Left ventricle myocardium inferior (tissue), 1 donor: ENCODE data around the gene CSDE1. TPM values are rescaled to one million over a fixed set of nuclear protein-coding genes. Genes with fewer than 3 reads are reported as not detected.
A peak's percentile ranks its signal among the peaks of the same experiment; 100 is the strongest.
"Not testable (repeated sequence)": the region's sequence is repeated elsewhere in the genome, so short reads cannot be mapped to it uniquely, and the experiment has no call there.

ENCODE experiments used
- DNase-seq: peaks from one replicate; pipeline ENCODE4 v3.0.0-alpha.2; 2020
- H3K27ac ChIP-seq: fragments of 200-600 bp; replicated peaks from 2 replicates; pipeline ENCODE4 v1.8.0; 2021
- H3K27me3 ChIP-seq: fragments of 200-600 bp; 2 replicates; pipeline ENCODE4 v1.8.0; 2021; ENCODE audit warnings: low read depth
- H3K36me3 ChIP-seq: fragments of 200-600 bp; 2 replicates; pipeline ENCODE4 v1.8.0; 2021
- H3K4me1 ChIP-seq: fragments of 200-600 bp; 2 replicates; pipeline ENCODE4 v1.8.0; 2021
- H3K4me3 ChIP-seq: fragments of 200-600 bp; 2 replicates; pipeline ENCODE4 v1.8.0; 2021; ENCODE audit warnings: mild to moderate bottlenecking, moderate library complexity
- H3K9me3 ChIP-seq: fragments of 200-600 bp; replicated peaks from 2 replicates; pipeline ENCODE4 v1.8.0; 2021
- intact Hi-C: fragments of 100-400 bp; cut with micrococcal nuclease; formaldehyde crosslinking; loops from one replicate; pipeline ENCODE4 v1.11.0; 2022
- long read RNA-seq: library from polyadenylated mRNA; unstranded; transcript quantifications from one replicate; pipeline ENCODE4 v2.0.0, GENCODE V29; 2021
- total RNA-seq: library from RNA; stranded (reverse); fragmentation: NEBNext Ultra II Directional; extraction: Animal tissue kit (Norgen Biotek cat#: 25700); gene quantifications from one replicate; pipeline ENCODE4 v1.2.1, GENCODE V29; 2021
- TF ChIP-seq, protein P1 (sequence below): fragments of 200-600 bp; IDR thresholded peaks from 2 replicates; pipeline ENCODE4 v1.8.0; 2021; ENCODE audit warnings: antibody characterized with exemption, mild to moderate bottlenecking, borderline replicate concordance
- donor health status: DM: no; HTN: yes; CAD: no; lungs with severe emphysema.

Gene CSDE1
- total RNA-seq: 910 TPM
- long read RNA-seq, full-length matches to known transcripts: 865 of 1,103 reads
- long read RNA-seq, partial matches to known transcripts: 114 of 1,103 reads
- long read RNA-seq, other reads (novel, unspliced or antisense): 124 of 1,103 reads

DNA sequence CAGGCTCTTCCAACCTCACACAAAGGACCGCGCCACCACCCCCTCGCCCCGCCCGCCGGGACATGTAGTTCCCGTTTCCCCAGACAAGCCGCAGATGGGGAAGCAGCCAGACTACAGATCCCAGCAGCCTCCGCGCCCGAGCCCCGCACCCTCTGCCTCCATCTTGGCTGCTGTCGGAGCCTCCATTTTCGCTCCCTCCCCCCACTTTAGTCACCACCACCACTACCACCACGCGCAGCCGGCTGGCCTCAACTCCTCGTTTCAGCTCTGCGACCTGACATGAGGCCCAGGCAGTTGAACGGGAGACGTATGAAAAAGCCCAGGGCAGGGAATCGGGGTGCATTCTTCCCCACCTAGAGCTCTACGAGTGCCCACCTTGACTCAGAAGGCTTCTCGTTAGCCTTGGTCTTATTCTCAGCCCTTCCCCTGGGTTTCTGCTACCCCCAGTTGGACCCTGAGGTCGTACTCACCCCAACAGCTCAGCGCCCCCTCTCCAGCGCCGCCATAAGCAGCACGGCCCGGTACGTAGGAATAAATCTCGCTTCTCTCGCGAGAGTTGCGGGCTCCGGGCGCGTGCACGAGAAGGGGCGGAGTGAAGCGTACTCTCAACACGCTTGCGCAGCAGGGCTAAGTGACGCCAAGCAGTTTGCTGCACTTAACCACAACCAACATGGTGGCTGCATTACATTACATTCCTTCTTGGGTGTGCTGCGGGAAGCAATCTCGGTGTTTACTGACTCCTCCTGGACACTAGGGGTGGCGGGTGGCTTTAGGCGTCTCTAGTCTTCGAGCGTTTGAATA is at the start of gene CSDE1:
Gene CSDE1, minus strand, starts transcription at position 530 of the 801 bp plus-strand sequence. CDS start 18,094 bp downstream, outside the sequence.
- TF ChIP-seq, protein P1, sequence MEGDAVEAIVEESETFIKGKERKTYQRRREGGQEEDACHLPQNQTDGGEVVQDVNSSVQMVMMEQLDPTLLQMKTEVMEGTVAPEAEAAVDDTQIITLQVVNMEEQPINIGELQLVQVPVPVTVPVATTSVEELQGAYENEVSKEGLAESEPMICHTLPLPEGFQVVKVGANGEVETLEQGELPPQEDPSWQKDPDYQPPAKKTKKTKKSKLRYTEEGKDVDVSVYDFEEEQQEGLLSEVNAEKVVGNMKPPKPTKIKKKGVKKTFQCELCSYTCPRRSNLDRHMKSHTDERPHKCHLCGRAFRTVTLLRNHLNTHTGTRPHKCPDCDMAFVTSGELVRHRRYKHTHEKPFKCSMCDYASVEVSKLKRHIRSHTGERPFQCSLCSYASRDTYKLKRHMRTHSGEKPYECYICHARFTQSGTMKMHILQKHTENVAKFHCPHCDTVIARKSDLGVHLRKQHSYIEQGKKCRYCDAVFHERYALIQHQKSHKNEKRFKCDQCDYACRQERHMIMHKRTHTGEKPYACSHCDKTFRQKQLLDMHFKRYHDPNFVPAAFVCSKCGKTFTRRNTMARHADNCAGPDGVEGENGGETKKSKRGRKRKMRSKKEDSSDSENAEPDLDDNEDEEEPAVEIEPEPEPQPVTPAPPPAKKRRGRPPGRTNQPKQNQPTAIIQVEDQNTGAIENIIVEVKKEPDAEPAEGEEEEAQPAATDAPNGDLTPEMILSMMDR: peak; percentile 53
- H3K4me3 ChIP-seq: peak within 1 kb of the TSS; percentile 97
- H3K27me3 ChIP-seq: no peaks in the 10 kb centered on the region
- H3K4me1 ChIP-seq: peaks cover 58% of the 10 kb centered on the region
- intact Hi-C loops: loop anchor here (5.0 kb wide), 1 partner anchor 40 kb away; the partner anchor contains the start of gene NRAS
- peak; percentile 96 for DNase-seq
- H3K27ac ChIP-seq: peak within 1 kb of the TSS; percentile 99
- H3K36me3 ChIP-seq: no peaks in the 10 kb centered on the region
- no peaks in the 10 kb centered on the region for H3K9me3 ChIP-seq

DNA sequence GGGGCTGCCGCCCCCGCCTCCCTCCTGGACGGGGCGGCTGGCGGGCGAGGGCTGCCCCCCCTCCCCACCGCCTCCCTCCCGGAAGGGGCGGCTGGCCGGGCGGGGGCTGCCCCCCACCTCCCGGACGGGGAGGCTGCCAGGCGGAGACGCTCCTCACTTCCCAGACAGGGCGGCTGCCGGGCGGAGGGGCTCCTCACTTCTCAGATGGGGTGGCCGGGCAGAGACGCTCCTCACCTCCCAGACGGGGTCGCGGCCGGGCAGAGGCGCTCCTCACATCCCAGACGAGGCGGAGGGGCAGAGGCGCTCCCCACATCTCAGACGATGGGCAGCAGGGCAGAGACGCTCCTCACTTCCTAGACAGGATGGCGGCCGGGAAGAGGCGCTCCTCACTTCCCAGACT is 46.7 kb upstream of the CSDE1 start:
- intact Hi-C loops, H3K4me3 ChIP-seq, DNase-seq, H3K4me1 ChIP-seq, H3K9me3 ChIP-seq, H3K27ac ChIP-seq, H3K36me3 ChIP-seq: not testable (repeated sequence)
- peaks cover 41% of the 10 kb centered on the region for H3K27me3 ChIP-seq

DNA sequence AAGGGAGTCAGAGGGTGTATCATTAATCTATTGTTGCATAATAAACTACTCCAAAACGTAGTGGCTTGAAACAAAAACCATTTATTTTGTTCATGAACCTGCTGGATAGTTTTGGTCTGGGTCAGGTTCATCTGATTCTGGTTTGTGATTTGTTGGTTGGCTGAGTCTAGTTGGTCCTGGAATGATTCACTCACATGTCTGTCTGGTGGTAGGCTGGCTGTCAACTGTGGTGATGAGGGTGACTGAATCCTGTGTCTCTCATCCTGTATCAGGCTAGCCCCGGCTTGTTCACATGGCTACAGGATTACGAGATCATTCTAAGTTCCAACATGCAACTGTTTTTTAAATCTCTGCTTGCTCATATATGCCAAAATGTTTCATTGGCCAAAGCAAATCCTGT is 45.2 kb upstream of the CSDE1 start:
- Histone ChIP-seq H3K27ac (no peak overlapping the region), H3K9me3 (no peaks in the 10 kb centered on the region), H3K4me1 (no peaks in the 10 kb centered on the region), H3K27me3 (peaks cover 40% of the 10 kb centered on the region), H3K36me3 (no peaks in the 10 kb centered on the region), H3K4me3 (no peak overlapping the region)
- DNase-seq: no peak
- TF ChIP-seq, protein P1: no peak
- intact Hi-C loops: no loop called here

DNA sequence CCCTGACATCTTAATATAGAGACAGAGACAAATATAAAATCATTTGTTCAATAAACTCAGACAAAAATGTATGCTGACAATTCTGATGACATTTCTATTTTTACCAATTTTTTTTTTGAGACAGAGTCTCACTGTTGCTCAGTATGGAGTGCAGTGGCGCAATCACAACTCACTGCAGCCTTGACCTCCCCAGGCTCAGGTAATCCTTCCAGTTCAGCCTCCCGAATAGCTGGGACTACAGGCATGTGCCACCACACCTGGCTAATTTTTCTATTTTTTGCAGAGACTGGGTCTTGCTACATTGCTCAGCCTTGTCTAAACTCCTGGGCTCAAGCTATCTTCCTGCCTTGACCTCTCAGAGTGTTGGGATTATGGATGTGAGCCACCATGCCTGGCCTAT is 36.3 kb upstream of the CSDE1 start:
- no peak overlapping the region for H3K27ac ChIP-seq
- TF ChIP-seq, protein P1: no peak
- H3K27me3 ChIP-seq: peaks cover 61% of the 10 kb centered on the region
- H3K4me3 ChIP-seq: no peak overlapping the region
- no peaks in the 10 kb centered on the region for H3K4me1 ChIP-seq
- no peak for DNase-seq
- intact Hi-C loops: no loop called here
- no peaks in the 10 kb centered on the region for H3K36me3 ChIP-seq
- no peaks in the 10 kb centered on the region for H3K9me3 ChIP-seq

DNA sequence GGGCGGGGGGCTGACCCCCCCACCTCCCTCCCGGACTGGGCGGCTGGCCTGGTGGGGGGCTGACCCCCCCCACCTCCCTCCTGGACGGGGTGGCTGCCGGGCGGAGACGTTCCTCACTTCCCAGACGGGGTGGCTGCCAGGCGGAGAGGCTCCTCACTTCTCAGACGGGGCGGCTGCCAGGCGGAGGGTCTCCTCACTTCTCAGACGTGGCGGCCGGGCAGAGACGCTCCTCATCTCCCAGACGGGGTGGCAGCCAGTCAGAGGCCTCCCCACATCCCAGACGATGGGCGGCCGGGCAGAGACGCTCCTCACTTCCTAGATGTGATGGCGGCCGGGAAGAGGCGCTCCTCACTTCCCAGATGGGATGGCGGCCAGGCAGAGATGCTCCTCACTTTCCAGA is 32.8 kb upstream of the CSDE1 start:
- Histone ChIP-seq H3K9me3 (peaks cover 12% of the 10 kb centered on the region), H3K27me3 (peaks cover 54% of the 10 kb centered on the region)
- intact Hi-C loops, DNase-seq, H3K27ac ChIP-seq, H3K36me3 ChIP-seq, H3K4me1 ChIP-seq, H3K4me3 ChIP-seq: not testable (repeated sequence)

DNA sequence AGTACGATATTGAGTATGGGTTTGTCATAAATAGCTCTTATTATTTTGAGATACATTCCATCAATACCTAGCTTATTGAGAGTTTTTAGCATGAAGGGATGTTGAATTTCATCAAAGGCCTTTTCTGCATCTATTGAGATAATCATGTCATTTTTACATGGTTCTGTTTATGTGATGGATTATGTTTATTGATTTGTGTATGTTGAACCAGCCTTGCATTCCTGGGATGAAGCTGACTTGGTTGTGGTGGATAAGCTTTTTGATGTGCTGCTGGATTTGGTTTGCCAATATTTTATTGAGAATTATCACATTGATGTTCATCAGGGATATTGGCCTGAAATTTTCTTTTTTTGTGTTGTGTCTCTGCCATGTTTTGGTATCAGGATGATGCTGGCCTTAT is 28.7 kb upstream of the CSDE1 start:
- peaks cover 15% of the 10 kb centered on the region for H3K9me3 ChIP-seq
- H3K4me1 ChIP-seq, H3K36me3 ChIP-seq, H3K27ac ChIP-seq, DNase-seq, intact Hi-C loops, H3K4me3 ChIP-seq: not testable (repeated sequence)
- peaks cover 32% of the 10 kb centered on the region for H3K27me3 ChIP-seq

DNA sequence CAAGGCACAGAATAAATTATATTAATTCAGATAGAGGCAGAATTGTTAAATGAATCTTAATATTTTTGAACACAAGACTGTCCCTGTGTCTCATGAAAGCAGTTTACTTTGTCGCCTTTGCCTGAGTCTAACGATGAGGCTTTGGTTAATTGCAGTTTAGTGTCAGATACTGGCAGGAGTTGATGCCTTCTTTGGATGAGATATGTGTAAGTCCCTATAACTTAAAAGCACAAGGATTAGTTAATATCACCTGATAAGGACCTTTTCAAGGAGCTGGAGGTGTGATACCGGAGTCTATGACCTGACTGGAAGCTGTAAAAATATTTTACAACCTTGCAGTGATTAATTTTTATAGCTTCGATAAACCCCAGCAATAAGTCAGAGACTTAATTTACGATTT is 24.7 kb upstream of the CSDE1 start:
- no peak for DNase-seq
- Histone ChIP-seq H3K4me1 (peaks cover 33% of the 10 kb centered on the region), H3K27me3 (peaks cover 20% of the 10 kb centered on the region), H3K27ac (no peak overlapping the region), H3K9me3 (peaks cover 15% of the 10 kb centered on the region), H3K4me3 (no peak overlapping the region), H3K36me3 (peaks cover 16% of the 10 kb centered on the region)
- TF ChIP-seq, protein P1: no peak
- intact Hi-C loops: no loop called here
